Ishikawa (cell line): Measurements from ENCODE around the gene PAM.
A peak's percentile ranks its signal among the peaks of the same experiment; 100 is the strongest.

ENCODE experiments used
- CEBPB ChIP-seq: IDR thresholded peaks from 2 replicates; pipeline ENCODE4 v1.6.1; 2012
- CREB1 ChIP-seq: IDR thresholded peaks from 2 replicates; pipeline ENCODE4 v1.6.1; 2012; ENCODE audit warnings: low read depth
- EGR1 ChIP-seq: IDR thresholded peaks from 2 replicates; pipeline ENCODE4 v1.6.1; 2012
- EP300 ChIP-seq: IDR thresholded peaks from 2 replicates; pipeline ENCODE4 v1.6.1; 2012; ENCODE audit warnings: borderline replicate concordance
- FOXM1 ChIP-seq: IDR thresholded peaks from 2 replicates; pipeline ENCODE4 v1.6.1; 2012; ENCODE audit warnings: low read depth, borderline replicate concordance
- NFIC ChIP-seq: IDR thresholded peaks from 2 replicates; pipeline ENCODE4 v1.6.1; 2012
- RAD21 ChIP-seq: IDR thresholded peaks from 2 replicates; pipeline ENCODE4 v1.6.1; 2012; ENCODE audit warnings: low read depth
- TAF1 ChIP-seq: IDR thresholded peaks from 2 replicates; pipeline ENCODE4 v1.6.1; 2012; ENCODE audit warnings: low read depth, mild to moderate bottlenecking
- TCF12 ChIP-seq: IDR thresholded peaks from 2 replicates; pipeline ENCODE4 v1.6.1; 2012; ENCODE audit warnings: low read depth
- TEAD4 ChIP-seq: IDR thresholded peaks from 2 replicates; pipeline ENCODE4 v1.6.1; 2012
- YY1 ChIP-seq: IDR thresholded peaks from 2 replicates; pipeline ENCODE4 v1.6.1; 2012; ENCODE audit warnings: low read depth
- ZBTB7A ChIP-seq: IDR thresholded peaks from 2 replicates; pipeline ENCODE4 v1.6.1; 2012; ENCODE audit warnings: low read depth
- TF ChIP-seq, protein P1 (sequence below): IDR thresholded peaks from 2 replicates; pipeline ENCODE4 v1.6.1; 2012
- TF ChIP-seq, protein P2 (sequence below): IDR thresholded peaks from 2 replicates; pipeline ENCODE4 v1.6.1; 2012; ENCODE audit warnings: low read depth, mild to moderate bottlenecking
- TF ChIP-seq, protein P3 (sequence below): IDR thresholded peaks from 2 replicates; pipeline ENCODE4 v1.6.1; 2012

PAM gene

DNA sequence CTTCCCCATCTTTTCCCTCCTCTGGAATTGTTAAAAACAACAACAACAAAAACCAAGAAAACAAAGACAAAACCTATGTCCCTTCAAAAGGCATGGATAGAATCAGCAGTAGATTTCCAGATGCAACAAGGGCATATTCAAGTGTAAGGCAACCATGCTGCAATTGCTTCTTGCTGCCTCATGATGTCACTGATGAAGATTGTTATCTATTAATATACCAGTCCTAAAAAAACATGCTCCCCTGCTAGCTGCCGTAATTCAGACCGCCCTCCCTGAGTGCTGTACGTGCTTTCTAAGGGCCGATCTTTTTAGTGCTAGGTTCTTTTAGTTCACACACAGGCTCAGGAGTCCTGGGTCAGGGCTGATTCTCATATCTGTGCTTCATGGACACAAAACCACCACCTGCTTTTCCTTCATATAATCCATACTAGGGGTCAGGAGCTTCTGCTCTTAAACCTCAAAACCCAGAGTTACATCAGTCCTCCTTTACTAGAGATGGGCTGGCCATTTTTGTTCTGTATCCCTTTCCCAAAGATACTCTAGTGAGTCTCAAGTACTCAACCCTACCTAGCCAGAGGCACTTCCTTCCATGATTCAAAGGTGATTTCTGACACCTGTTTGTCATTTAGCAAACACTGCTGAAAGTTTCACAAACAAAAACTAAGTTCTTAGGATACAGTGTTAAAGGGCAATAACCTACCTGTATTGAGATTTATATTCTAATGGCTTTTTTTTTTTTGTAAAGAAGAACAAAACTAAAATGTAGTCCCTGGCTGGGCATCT, 282.8 kb downstream of the PAM start:
- TF ChIP-seq FOXM1: no peak
- TF ChIP-seq ZBTB7A: no peak
- TF ChIP-seq, protein P1, sequence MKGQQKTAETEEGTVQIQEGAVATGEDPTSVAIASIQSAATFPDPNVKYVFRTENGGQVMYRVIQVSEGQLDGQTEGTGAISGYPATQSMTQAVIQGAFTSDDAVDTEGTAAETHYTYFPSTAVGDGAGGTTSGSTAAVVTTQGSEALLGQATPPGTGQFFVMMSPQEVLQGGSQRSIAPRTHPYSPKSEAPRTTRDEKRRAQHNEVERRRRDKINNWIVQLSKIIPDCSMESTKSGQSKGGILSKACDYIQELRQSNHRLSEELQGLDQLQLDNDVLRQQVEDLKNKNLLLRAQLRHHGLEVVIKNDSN: no peak
- no peak for TF ChIP-seq EGR1
- TF ChIP-seq CEBPB: no peak
- TF ChIP-seq, protein P2, sequence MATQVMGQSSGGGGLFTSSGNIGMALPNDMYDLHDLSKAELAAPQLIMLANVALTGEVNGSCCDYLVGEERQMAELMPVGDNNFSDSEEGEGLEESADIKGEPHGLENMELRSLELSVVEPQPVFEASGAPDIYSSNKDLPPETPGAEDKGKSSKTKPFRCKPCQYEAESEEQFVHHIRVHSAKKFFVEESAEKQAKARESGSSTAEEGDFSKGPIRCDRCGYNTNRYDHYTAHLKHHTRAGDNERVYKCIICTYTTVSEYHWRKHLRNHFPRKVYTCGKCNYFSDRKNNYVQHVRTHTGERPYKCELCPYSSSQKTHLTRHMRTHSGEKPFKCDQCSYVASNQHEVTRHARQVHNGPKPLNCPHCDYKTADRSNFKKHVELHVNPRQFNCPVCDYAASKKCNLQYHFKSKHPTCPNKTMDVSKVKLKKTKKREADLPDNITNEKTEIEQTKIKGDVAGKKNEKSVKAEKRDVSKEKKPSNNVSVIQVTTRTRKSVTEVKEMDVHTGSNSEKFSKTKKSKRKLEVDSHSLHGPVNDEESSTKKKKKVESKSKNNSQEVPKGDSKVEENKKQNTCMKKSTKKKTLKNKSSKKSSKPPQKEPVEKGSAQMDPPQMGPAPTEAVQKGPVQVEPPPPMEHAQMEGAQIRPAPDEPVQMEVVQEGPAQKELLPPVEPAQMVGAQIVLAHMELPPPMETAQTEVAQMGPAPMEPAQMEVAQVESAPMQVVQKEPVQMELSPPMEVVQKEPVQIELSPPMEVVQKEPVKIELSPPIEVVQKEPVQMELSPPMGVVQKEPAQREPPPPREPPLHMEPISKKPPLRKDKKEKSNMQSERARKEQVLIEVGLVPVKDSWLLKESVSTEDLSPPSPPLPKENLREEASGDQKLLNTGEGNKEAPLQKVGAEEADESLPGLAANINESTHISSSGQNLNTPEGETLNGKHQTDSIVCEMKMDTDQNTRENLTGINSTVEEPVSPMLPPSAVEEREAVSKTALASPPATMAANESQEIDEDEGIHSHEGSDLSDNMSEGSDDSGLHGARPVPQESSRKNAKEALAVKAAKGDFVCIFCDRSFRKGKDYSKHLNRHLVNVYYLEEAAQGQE: no peak
- TF ChIP-seq, protein P3, sequence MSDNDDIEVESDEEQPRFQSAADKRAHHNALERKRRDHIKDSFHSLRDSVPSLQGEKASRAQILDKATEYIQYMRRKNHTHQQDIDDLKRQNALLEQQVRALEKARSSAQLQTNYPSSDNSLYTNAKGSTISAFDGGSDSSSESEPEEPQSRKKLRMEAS: no peak
- no peak for TF ChIP-seq YY1
- no peak for TF ChIP-seq TEAD4
- no peak for TF ChIP-seq TAF1
- no peak for TF ChIP-seq EP300
- TF ChIP-seq TCF12: no peak

DNA sequence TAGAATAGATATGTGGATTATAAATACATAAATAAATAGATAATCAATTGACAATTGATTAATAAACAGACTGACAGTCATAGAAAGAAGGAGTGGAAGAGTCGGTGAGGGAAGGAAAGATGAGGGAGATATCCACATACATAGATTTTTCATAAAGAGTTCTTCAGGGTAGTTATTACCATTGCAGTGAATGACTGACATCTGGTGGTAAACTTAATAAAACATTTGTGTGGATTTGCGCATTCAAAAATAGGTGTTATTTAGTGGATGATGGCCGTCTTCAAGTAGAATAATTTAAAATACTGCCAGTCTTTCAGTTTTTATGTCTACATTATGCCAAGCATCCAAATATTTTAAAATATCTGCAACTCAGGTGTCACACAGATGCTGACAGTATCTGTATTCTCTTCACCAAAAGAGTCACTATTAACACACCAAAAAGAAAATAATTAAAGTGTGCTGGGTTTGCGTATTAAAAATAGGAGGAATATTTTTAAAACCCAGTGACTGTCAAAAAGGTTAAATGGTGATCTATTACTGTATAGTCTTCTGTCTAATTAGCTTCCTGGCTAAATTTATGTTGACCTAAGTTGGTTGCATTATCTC, 286.1 kb downstream of the PAM start:
- TF ChIP-seq RAD21 (peak; percentile 74), EGR1 (no peak)

DNA sequence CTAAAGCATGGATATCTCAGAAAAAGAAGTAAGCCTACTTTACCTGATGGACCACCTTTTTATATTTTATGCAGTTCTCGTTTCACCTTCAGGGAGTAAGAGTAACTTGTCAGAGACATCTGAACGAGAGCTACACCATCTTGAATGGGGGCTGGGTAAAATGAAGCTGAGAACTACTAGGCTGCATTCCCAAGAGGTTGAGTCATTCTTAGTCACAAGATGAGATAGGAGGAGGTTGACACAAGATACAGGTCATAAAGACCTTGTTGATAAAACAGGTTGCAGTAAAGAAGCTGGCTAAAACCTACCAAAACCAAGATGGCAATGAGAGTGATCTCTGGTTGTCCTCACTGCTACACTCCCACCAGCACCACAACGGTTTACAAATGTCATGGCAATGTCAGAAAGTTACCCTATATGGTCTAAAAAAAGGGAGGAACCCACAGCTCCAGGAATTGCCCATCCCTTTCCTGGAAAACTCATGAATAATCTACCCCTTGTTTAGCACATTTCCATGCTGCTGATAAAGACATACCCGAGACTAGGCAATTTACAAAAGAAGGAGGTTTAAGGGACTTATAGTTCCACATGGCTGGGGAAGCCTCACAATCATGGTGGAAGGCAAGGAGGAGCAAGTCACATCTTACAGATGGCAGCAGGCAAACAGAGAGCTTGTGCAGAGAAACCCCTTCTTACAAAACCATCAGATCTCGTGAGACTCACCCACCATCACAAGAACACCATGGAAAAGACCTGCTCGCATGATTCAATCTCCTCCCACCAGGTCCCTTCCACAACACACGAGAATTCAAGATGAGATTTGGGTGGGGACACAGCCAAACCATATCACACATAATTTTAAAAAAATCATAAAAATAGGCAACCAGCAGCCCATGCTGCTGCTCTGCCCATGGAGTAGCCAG, 302.4 kb downstream of the PAM start:
- TF ChIP-seq TAF1 (no peak), CREB1 (no peak), TCF12 (no peak), TEAD4 (no peak), YY1 (no peak), EP300 (no peak), EGR1 (no peak), NFIC (no peak), FOXM1 (no peak), RAD21 (no peak), ZBTB7A (no peak), CEBPB (no peak)
- TF ChIP-seq, protein P3: no peak
- TF ChIP-seq, protein P2: no peak
- TF ChIP-seq, protein P1: no peak

DNA sequence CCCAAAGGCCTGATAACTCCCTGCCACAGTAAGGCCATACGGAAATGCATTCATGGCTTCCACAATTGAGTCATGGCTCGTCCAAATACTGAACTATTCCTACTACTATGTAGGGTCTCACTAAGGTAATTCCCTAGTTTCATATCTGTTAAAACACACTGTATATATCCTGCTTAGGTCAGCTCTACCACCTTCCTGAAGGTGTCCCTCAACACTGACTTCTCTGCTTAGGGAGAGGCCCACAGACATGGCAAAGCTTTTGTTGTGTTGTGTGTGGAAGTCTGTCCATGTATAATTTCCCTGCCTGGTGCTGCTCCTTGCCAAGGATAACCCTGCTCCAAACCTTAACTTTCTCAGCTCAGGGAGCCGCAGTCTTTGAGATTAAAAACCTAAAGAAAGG, 304.4 kb downstream of the PAM start:
- TF ChIP-seq EGR1 (no peak), RAD21 (no peak), CEBPB (no peak), ZBTB7A (no peak), EP300 (no peak), TEAD4 (no peak)
- TF ChIP-seq, protein P1: no peak
- TF ChIP-seq, protein P3: no peak

DNA sequence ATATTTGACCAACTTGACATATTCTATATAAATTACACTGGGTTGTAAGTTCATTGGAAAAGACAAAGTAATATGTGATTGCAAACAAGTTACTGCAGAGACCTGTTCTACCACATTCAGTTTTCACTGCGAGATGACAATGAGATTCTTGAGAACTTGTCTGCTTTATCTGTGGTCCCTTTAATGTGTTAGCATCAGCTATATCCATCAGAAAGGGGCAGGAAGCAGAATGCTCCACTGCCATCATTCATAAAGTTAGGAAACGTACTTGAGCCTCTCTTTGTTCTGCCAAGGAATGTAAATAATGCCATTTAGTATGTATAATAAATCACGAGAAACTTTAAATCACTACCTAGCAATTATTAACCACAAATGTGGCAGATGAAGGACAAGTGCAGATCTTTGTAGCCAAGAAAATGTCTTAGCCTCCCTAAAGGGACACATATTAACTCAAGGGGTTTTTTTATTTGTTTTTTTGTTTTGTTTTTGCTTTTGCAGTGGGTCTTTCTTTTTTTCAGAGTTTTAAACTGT, 305.4 kb downstream of the PAM start:
- TF ChIP-seq, protein P3: no peak
- TF ChIP-seq, protein P2: no peak
- TF ChIP-seq NFIC (0 out of 2 replicates have a peak, but pooled peaks have one; percentile 33), FOXM1 (no peak), CREB1 (no peak), TEAD4 (peak; percentile 51)
- TF ChIP-seq, protein P1: no peak
